GM19351 (cell line): ENCODE measurements around the gene C16orf96.

Source experiments
- ATAC-seq: cut with Tn5 transposase; IDR thresholded peaks from one replicate; pipeline ENCODE4 v1.9.1; 2021; ENCODE audit warnings: mild to moderate bottlenecking, moderate library complexity; ENCODE audit not compliant: unreplicated experiment

Gene C16orf96

GRCh38 chr16:4599037-4599436 is 42.9 kb downstream of the C16orf96 start:
- no peak for ATAC-seq

DNA sequence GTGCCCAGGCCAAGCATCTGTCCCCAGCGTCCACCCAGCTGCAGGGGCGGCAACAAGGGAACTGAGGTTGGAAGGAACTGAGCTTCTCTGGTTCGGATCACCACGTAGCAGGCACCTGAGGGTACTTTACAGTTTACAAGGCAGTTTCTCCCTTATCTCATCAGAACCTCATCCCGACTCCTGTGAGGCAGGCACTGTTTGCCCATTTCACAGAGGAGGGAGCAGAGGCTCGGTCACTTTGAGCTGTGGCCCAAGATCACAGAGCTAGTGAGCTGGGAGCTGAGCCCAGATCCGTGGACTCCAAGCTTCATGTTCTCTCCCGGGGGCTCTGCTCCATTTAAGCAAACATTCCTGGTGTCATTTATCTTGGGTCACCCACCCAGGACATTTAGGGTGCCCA is 43.4 kb downstream of the C16orf96 start:
- no peak for ATAC-seq

- no peak for ATAC-seq
Measured at GRCh38 chr16:4601036-4601863, 45.1 kb downstream of the C16orf96 start.

GRCh38 chr16:4601864-4602186 is 45.7 kb downstream of the C16orf96 start:
- ATAC-seq, result no peak

DNA sequence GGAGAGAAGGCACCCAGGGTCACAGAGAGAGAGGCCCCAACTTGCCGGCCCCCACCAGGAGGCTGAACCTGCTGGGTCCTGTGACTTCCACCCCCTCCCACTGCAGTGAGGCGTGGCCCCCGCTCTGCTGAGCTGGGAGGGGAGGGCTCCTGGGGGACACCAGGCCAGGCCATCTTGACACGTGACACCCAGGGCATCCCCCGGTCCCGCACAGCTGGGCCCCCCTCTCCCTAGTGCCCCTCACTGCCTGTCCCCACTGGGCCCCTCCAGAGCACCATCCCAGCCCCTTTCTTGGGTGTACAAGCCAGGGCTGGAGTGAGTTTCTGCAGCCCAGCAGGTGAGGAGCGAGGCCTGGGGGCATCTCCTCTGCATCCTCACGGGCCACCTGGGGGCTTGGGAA is 46.2 kb downstream of the C16orf96 start:
- no peak for ATAC-seq

GRCh38 chr16:4603624-4604170 is 47.6 kb downstream of the C16orf96 start:
- ATAC-seq, result no peak

- no peak for ATAC-seq
Measured at GRCh38 chr16:4604401-4604800, 48.3 kb downstream of the C16orf96 start.

DNA sequence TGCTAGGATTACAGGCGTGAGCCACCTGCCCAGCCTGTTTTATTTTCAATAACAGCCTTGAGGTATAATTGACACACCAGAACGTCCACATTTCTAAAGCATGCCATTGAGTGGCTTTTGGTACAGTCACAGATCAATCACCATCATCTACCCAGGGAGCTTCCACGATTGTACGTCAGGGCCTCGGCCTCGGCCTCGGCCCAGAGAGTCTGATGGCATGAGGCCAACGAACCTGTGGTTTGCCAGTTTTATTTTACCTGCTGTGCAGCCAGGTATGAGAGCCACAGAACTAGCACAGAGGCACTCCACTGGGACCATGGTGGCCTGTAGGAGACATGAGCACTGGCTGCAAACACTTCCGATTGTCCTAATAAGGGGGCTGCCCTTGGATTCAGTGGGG is 50.2 kb downstream of the C16orf96 start:
- no peak for ATAC-seq

- no peak for ATAC-seq
Measured at GRCh38 chr16:4607841-4608703, 51.9 kb downstream of the C16orf96 start.

DNA sequence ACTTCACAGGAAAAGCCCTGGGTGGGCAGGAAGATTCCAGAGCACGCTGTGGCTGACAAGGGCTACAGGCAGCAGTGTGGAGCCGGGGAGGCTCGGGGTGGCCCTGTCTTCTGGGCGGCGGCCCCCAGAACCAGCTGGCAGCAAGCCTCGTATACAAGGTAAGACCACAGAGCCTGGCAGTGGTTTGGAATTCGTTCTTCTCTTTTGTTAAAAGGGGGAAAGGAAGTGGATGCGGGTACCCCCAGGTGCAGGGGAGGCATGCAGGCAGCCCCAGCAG is 52.5 kb downstream of the C16orf96 start:
- ATAC-seq, result no peak

- ATAC-seq, result no peak
Measured at GRCh38 chr16:4609200-4610010, 53.3 kb downstream of the C16orf96 start.

DNA sequence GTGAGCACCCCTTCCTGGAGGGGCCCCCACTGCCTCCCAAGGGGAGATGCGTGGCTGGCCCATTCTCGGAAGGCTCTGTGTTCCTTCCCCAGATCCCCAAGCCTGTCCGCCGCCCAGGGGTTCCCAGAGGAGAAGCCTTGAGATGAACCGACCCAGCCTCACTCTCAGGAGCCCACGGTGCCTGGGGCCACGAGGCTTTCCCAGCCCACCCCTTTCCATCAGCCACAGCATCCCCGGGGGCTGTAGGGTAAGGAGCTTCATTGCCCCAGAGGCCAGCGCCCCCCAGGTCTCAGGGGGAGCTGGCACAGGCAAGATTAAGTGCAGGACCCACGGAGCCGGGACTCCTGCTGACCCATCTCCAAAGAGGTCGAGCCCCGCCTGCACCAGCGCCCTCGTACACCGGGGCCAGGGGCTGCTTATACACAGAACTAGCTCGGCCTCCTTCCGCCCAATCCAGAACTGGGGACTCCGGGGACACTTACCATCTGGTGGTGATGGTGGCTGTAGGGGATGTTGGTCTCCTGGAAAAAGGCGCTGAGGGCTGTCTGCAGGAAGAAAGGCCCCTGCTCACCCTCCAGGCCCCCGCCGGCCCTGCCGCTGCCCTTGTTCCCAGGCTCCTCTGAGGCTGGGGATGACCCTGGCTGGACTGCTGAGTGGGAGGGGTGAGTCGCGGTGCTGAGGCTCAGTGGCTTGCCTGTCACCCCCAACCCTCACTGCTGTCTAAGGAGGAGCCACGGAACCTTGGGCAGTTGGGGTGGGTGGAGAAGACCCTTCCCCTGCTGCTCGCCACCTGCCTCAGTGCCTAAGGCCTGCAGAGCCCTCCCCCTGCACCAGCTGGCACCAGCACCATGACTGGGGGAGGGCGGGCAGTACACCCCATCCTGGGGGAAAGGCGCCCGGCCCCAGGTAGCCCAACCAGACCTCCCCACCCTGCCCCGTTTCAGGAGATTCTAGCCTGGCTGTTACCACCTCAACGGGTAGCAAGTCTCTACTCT is 54.2 kb downstream of the C16orf96 start:
- ATAC-seq, result no peak

DNA sequence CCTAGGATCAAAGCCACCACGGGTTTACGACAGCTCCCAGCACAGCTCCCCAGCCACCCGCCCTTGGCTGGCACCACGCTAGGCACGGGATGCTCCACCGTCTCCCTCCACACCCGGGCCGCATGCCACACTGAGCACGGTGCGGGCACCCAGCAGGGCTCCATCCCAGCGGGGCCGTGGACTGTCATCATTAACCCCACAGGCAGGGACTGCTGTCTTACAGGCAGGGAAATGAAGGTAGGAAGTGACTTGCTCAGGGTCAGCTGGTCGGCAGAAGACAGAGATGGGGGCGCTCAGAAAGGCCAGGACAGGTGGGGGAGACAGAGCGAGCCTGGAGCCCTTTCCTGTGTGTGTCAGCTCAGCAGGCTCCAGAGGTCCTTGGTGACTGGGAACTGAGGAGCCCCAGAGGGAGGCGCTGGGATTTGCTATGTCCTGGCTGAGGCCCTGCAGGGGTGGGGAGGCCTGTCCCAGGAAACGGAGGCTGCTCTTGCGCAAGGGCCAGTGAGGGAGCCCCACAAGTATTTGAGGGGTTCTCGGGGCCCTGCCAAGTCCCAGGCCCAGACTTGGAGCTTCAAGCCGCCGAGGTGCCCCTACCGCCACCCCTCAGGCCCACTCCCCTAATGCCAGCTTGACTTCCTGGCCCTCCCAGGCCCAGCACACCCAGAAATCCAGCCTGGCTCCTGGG is 55.3 kb downstream of the C16orf96 start:
- no peak for ATAC-seq

GRCh38 chr16:4612474-4612931 is 56.4 kb downstream of the C16orf96 start:
- ATAC-seq, result no peak

GRCh38 chr16:4612977-4613635 is 57.0 kb downstream of the C16orf96 start:
- no peak for ATAC-seq

DNA sequence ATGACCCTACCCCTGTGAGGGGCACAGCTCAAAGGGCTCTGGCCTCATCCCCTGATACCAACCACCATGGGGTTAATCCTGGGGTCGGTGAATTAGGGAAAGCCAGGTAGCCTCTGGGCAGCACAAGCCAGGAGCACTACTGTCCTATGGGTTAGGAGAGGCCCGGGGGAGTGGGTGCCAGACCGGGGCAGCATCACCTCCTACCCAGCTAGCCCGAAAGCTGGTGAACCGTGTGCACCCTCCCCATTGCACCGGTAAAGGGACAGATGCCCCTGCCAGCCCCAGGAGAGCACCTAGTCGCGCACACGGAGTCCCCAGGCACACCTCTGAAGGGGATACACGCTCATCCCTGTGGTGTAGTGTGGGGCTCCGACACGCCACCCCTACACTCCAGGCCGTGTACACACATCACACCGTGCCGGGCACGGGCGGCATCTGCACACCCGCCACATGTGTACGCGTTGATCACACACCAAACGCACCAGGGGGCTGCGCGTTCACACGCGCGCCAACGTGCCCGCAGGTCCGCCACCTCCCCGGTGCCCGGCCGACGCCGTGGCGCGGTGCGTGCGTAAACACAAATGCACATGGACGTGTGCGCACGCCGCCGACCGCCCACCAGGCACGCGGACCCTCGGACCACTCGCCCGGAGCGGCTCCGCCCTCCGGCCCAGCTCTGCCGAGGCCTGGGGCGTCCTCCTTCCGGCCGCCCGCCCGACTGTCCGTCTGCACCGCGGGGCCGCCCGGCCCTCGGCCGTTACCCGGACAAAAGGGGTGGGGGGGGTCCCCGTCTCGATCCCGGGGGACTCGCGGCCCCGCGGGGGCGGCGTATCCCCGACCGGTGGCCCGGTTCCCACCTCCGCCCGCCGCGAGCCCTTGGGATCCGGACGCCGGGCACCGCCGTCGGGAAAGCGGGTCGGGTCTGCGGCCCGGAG is 57.8 kb downstream of the C16orf96 start:
- ATAC-seq, result no peak

DNA sequence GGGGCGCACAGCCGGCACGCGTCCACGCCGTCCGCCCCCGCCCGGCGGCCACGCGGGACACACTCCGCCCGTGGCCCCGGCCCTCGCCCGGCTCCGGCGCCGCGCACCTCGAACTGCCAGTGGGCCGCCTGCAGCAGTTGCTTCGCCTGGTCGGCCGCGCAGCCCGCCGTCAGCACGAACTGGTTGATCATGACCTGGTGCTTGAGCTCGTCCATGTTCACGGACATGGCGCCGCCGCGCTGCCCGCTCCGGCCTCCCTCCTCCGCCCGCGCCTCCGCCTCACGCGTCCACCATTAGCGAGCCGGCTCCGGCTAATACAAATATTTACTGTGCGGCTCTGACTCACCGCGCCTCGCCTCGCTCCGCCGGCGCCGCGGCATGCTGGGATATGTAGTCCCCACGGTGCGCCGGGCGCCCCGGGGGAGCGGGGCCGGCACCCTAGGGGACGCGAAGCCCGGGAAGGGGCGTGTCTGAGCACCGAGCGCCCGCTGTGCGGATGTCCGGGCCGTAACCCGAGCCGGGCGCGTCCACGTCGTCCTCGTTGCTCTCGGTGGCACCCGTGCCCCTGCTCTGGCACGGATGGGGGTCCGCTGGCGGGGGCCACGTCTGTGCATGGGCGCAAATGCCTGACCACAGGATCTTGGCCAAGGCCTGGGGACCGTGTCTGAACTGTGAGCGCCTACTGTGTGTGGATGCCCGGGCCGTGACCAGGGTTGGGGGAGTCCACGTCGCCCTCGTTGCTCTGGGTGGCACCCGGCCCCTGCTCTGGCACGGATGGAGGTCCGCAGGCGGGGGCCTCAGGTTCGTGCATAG is 58.6 kb downstream of the C16orf96 start, which contains the start of gene UBALD1:
TSS of gene UBALD1 (minus strand) at position 318 of the 813 bp plus-strand sequence. CDS start at position 227, 91 bp downstream.
- peak; percentile 62 for ATAC-seq
